Measurements from ENCODE around the gene ATOH1.

The ATOH1 gene

DNA sequence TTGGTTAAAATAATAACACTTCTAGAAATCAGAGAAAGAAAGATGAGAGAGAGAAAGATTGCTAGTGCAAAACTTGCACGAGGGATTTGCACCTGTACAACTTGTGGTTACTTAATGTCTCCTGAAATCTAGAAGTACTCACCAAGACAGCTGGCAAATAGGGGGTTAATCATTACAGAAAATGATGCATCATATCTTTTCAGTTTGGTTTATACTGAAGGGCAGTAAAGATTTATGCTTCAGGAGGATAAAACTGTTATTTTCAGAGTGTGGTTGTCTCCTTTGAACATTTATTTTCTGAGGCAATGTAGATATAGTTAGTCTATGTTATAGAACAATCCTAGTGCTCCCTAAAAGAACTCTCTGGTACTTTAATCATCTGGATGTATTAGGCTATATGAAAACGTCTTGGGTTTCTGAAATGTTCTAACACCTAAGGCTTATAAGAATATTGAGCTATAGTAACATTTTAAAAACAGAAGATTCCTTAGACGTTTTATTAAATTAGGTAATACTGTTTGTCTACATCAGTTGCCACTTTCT, 13.3 kb downstream of the ATOH1 start:
- H3K27ac ChIP-seq (ENCODE audit: low read length), result no peak overlapping the region
- no peaks in the 10 kb centered on the region for H3K36me3 ChIP-seq (ENCODE audit: control insufficient read depth in 1 of 2, insufficient read depth in 2 of 2, low read length in 2 of 2)
- H3K9me3 ChIP-seq (ENCODE audit: control insufficient read depth in 1 of 2, low read length in 2 of 2), result no peaks in the 10 kb centered on the region
- H3K4me1 ChIP-seq (ENCODE audit: control insufficient read depth in 1 of 2, insufficient read depth in 2 of 2, low read length in 2 of 2), result no peaks in the 10 kb centered on the region
- no peak overlapping the region for H3K4me3 ChIP-seq (ENCODE audit: low read depth in 1 of 2, low read length in 2 of 2)
- H3K27me3 ChIP-seq (ENCODE audit: low read depth, low read length), result no peaks in the 10 kb centered on the region

DNA sequence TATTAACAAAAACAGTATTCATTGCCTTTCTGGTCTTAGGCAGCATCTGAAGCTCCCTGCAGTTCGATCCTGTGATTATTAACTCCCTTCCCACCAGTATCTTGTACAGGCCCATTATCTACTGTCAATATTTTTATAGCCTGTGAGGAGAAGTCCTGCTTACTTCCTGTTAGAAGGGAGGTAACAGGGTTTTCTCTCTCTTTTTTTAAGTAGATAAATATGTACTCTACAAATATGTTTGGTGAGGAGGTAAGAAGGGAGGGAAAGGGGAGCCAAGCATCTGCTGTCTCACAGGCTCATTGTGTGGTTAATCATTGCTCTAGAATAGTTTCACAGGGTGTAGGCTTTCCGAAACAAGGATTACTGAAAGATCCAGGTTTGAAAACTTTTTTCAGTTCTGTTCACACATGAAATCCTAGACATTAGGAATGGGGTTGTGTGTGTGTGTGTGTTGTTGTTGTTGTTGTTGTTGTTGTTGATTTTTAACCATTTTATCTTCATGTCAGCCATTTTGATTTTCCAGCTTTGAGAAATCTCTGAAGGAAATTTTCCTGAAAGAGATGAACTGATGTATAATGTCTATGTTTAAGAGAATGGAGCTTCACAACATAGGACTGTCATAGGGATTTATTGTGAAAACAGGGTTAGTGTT, 14.2 kb downstream of the ATOH1 start:
- Histone ChIP-seq H3K27me3 (ENCODE audit: low read depth, low read length) (no peaks in the 10 kb centered on the region), H3K36me3 (ENCODE audit: control insufficient read depth in 1 of 2, insufficient read depth in 2 of 2, low read length in 2 of 2) (no peaks in the 10 kb centered on the region), H3K4me3 (ENCODE audit: low read depth in 1 of 2, low read length in 2 of 2) (no peak overlapping the region), H3K4me1 (ENCODE audit: control insufficient read depth in 1 of 2, insufficient read depth in 2 of 2, low read length in 2 of 2) (no peaks in the 10 kb centered on the region), H3K27ac (ENCODE audit: low read length) (no peak overlapping the region), H3K9me3 (ENCODE audit: control insufficient read depth in 1 of 2, low read length in 2 of 2) (no peaks in the 10 kb centered on the region)

DNA sequence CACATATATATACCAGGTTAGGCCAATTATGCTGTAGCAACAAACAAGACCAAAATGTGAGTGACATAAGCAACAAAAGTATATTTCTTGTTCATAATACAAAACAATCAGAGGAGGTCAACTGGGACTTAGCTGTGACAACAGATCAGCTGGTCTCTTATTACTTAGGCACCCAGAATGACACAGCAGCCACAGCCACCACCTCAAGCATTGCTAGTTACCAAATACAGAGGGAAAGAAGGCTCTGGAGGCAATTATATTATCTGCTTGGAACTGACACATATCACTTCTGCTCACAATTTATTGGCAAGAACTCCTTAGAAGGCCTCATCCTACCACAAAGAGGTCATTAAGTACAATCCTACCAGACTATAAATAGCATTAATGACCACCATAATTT, 15.2 kb downstream of the ATOH1 start:
- no peaks in the 10 kb centered on the region for H3K4me1 ChIP-seq (ENCODE audit: control insufficient read depth in 1 of 2, insufficient read depth in 2 of 2, low read length in 2 of 2)

DNA sequence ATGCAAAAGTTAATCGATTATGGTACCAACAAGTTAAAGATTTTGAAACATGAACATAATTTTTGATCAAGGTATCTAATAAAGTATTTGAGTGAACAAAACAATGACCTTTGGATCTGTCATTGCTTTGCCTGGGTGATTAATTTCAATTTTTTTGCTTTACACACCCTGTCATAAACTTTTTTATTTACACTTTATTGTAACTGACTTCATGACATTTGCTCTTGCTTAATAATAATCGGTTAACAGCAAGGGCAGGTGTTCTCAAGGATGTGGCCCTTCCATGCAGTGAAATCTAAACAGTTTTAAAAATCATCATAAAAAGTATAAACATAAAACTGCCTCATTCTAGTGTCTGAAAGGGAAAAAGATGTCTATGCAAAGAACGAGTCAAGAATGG, 24.1 kb downstream of the ATOH1 start:
- H3K4me1 ChIP-seq (ENCODE audit: control insufficient read depth in 1 of 2, insufficient read depth in 2 of 2, low read length in 2 of 2), result no peaks in the 10 kb centered on the region

More for the DNA sequence above, 15.2 kb downstream of the ATOH1 start:
- Histone ChIP-seq H3K27me3 (ENCODE audit: low read depth, low read length) (no peaks in the 10 kb centered on the region), H3K9me3 (ENCODE audit: control insufficient read depth in 1 of 2, low read length in 2 of 2) (no peaks in the 10 kb centered on the region), H3K36me3 (ENCODE audit: control insufficient read depth in 1 of 2, insufficient read depth in 2 of 2, low read length in 2 of 2) (no peaks in the 10 kb centered on the region), H3K4me3 (ENCODE audit: low read depth in 1 of 2, low read length in 2 of 2) (no peak overlapping the region), H3K27ac (ENCODE audit: low read length) (no peak overlapping the region)

DNA sequence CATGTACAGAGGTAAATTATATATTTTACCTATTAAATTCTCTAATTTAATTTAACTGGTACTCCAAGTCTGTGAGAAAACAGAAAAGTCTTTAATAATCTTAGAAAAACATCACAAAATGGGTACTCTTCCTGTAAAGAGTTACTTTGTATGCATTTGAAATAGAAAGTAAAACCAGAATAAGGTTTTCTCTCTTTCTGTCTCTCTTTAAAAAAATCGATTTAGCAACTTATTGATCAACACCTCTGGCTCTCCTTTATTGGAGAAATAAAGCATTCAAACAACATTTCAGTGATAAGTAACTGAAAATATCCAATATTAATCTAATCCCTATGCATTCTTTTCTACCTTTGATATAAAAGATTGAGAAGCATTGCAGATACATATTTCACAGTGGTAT, 27.4 kb downstream of the ATOH1 start:
- Histone ChIP-seq H3K36me3 (ENCODE audit: control insufficient read depth in 1 of 2, insufficient read depth in 2 of 2, low read length in 2 of 2) (no peaks in the 10 kb centered on the region), H3K4me3 (ENCODE audit: low read depth in 1 of 2, low read length in 2 of 2) (no peak overlapping the region), H3K27ac (ENCODE audit: low read length) (no peak overlapping the region), H3K9me3 (ENCODE audit: control insufficient read depth in 1 of 2, low read length in 2 of 2) (no peaks in the 10 kb centered on the region), H3K27me3 (ENCODE audit: low read depth, low read length) (no peaks in the 10 kb centered on the region), H3K4me1 (ENCODE audit: control insufficient read depth in 1 of 2, insufficient read depth in 2 of 2, low read length in 2 of 2) (no peaks in the 10 kb centered on the region)

More for the DNA sequence above, 24.1 kb downstream of the ATOH1 start:
- H3K27me3 ChIP-seq (ENCODE audit: low read depth, low read length), result no peaks in the 10 kb centered on the region
- H3K27ac ChIP-seq (ENCODE audit: low read length), result no peak overlapping the region
- H3K9me3 ChIP-seq (ENCODE audit: control insufficient read depth in 1 of 2, low read length in 2 of 2), result no peaks in the 10 kb centered on the region
- H3K4me3 ChIP-seq (ENCODE audit: low read depth in 1 of 2, low read length in 2 of 2), result no peak overlapping the region
- H3K36me3 ChIP-seq (ENCODE audit: control insufficient read depth in 1 of 2, insufficient read depth in 2 of 2, low read length in 2 of 2), result no peaks in the 10 kb centered on the region

DNA sequence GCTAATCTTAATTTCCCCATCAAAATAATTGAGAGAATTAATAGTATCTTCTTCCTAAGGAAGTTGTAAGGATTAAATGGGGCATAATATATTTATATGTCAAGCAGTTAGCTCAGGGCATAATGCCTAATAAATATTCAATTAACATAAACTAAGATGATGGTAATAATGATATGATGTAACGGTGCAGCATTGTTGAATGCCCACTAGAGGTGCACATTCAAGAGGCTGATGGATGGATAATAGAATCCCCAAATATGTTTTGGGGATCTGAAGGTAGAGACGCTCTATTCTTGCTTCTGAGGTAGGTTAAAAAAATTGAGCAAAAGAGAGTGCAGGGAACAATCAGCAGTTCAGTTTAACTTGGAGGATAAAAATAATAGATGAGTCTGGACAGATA, 37.1 kb downstream of the ATOH1 start:
- Histone ChIP-seq H3K9me3 (ENCODE audit: control insufficient read depth in 1 of 2, low read length in 2 of 2) (peaks cover 0 to 2% of the 10 kb centered on the region in 2 donors), H3K4me3 (ENCODE audit: low read depth in 1 of 2, low read length in 2 of 2) (no peak overlapping the region), H3K27me3 (ENCODE audit: low read depth, low read length) (no peaks in the 10 kb centered on the region)

DNA sequence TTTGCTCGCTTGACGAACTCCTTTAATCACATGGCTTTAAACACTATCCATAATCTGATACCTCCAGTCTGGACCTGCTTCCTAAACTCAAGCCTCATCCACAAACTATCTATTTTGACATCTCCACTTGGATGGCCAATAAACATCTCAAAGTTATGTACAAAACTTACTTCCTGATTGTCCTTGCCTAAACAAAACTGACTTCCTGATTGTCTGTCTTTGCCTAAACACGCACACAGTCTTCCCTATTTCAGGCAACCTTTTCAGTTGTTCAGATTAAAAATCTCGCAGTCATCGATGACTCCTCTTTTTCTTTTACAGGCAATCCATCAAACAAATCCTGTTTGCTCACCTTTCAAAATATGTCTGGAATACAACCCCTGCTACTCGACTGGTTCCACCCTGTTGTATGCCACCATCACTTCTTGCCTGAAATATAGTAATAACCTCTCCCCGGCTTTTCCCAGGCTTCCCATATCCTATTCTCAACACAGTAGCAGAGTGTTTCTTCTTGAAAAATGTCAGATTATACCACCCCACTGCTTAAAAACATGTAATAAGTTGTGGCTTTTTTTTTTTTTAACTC, 39.0 kb downstream of the ATOH1 start:
- H3K9me3 ChIP-seq (ENCODE audit: control insufficient read depth in 1 of 2, low read length in 2 of 2), result no peaks in the 10 kb centered on the region
- no peaks in the 10 kb centered on the region for H3K4me1 ChIP-seq (ENCODE audit: control insufficient read depth in 1 of 2, insufficient read depth in 2 of 2, low read length in 2 of 2)
- no peak overlapping the region for H3K27ac ChIP-seq (ENCODE audit: low read length)
- H3K4me3 ChIP-seq (ENCODE audit: low read depth in 1 of 2, low read length in 2 of 2), result no peak overlapping the region
- no peaks in the 10 kb centered on the region for H3K27me3 ChIP-seq (ENCODE audit: low read depth, low read length)
- H3K36me3 ChIP-seq (ENCODE audit: control insufficient read depth in 1 of 2, insufficient read depth in 2 of 2, low read length in 2 of 2), result no peaks in the 10 kb centered on the region

More for the DNA sequence above, 37.1 kb downstream of the ATOH1 start:
- Histone ChIP-seq H3K4me1 (ENCODE audit: control insufficient read depth in 1 of 2, insufficient read depth in 2 of 2, low read length in 2 of 2) (no peaks in the 10 kb centered on the region), H3K27ac (ENCODE audit: low read length) (no peak overlapping the region), H3K36me3 (ENCODE audit: control insufficient read depth in 1 of 2, insufficient read depth in 2 of 2, low read length in 2 of 2) (no peaks in the 10 kb centered on the region)

DNA sequence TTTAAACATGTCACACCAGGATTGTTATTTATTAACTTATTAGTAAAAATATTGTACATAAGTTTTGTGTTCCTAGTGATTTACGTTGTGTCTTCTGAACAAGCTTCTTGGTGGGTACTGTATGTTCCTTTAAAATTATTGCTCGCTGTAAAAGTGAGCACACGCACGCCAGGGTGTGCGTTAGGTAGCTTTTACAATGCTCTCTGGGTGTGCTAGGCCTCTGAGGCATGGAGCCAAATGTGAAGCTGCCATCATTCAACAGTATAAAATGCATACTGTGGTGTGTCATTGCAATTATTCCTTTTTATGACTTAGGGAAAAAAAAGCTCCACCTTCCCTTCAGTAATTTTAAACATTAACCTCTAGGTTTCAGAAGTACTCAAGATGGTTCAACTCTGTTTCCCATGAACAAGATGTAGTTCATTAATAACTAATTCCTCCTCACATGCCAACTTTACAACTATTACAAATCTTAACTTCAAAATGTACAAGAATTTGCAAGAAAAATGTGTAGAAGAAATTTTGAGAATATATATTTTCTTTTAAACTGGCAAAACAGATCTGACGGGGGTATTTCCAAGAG, 42.4 kb downstream of the ATOH1 start:
- Histone ChIP-seq H3K36me3 (ENCODE audit: control insufficient read depth in 1 of 2, insufficient read depth in 2 of 2, low read length in 2 of 2) (no peaks in the 10 kb centered on the region), H3K9me3 (ENCODE audit: control insufficient read depth in 1 of 2, low read length in 2 of 2) (no peaks in the 10 kb centered on the region), H3K4me3 (ENCODE audit: low read depth in 1 of 2, low read length in 2 of 2) (no peak overlapping the region), H3K4me1 (ENCODE audit: control insufficient read depth in 1 of 2, insufficient read depth in 2 of 2, low read length in 2 of 2) (no peaks in the 10 kb centered on the region), H3K27ac (ENCODE audit: low read length) (no peak overlapping the region), H3K27me3 (ENCODE audit: low read depth, low read length) (no peaks in the 10 kb centered on the region)

DNA sequence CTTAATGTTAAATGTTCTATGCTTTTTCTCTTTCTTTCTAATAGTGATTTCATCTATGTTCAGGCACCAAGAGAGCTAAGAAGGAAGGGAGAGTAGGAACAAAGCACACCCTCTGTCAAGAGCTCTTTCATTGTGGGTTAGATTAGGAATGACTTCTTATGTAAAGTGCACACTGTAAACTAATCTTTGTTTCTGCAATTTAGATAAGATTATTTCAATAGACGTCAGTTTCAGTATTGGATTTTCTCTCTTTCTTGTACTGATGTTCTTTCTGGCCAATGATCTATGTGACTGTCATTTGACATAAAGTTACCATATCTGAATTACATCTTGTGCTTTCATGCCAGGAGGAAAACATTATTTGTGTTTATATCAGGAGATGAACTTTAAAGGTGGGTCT, 48.2 kb downstream of the ATOH1 start:
- no peaks in the 10 kb centered on the region for H3K27me3 ChIP-seq (ENCODE audit: low read depth, low read length)
- H3K9me3 ChIP-seq (ENCODE audit: control insufficient read depth in 1 of 2, low read length in 2 of 2), result no peaks in the 10 kb centered on the region
- H3K27ac ChIP-seq (ENCODE audit: low read length), result no peak overlapping the region
- no peak overlapping the region for H3K4me3 ChIP-seq (ENCODE audit: low read depth in 1 of 2, low read length in 2 of 2)
- no peaks in the 10 kb centered on the region for H3K4me1 ChIP-seq (ENCODE audit: control insufficient read depth in 1 of 2, insufficient read depth in 2 of 2, low read length in 2 of 2)
- H3K36me3 ChIP-seq (ENCODE audit: control insufficient read depth in 1 of 2, insufficient read depth in 2 of 2, low read length in 2 of 2), result no peaks in the 10 kb centered on the region

DNA sequence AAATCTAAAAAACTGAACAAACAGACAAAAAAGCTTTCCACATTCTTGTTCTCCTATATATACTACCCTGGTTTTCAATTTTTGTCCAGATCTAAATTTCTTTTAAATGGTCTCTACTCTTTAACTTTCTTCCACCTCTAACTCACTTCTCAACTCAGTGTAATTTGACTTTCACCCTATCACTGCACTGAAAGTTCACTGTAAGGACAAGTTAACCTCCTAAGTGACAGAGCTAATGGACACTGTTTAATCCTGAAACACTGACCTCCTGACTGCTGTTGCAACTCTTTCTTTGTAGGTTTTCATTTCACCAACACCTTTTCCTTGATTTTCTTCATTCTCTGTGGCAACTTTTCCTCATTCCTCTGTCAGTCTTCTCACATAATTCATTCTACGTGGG, 50.0 kb downstream of the ATOH1 start:
- Histone ChIP-seq H3K27ac (ENCODE audit: low read length) (no peak overlapping the region), H3K27me3 (ENCODE audit: low read depth, low read length) (no peaks in the 10 kb centered on the region), H3K4me3 (ENCODE audit: low read depth in 1 of 2, low read length in 2 of 2) (no peak overlapping the region), H3K4me1 (ENCODE audit: control insufficient read depth in 1 of 2, insufficient read depth in 2 of 2, low read length in 2 of 2) (no peaks in the 10 kb centered on the region), H3K36me3 (ENCODE audit: control insufficient read depth in 1 of 2, insufficient read depth in 2 of 2, low read length in 2 of 2) (no peaks in the 10 kb centered on the region), H3K9me3 (ENCODE audit: control insufficient read depth in 1 of 2, low read length in 2 of 2) (no peaks in the 10 kb centered on the region)

DNA sequence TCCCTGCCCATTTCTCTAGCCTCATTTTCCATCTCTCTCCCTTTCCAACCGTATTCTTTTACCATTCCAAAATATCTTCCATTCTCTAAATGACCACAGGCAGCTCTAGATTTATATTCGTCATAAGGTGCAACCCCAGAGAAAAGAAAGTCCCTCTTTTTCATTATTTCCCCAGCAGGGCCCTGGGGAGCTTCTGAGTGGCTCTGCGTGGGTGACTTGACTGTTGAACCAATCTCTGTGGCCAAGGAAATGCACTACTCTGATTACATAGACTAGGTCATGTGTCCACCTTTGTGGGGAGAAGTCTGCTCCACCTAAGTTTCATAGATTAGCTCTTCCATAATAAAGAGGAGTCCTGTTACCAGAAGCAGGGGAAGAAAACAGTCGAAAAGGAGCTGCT, 51.4 kb downstream of the ATOH1 start:
- H3K4me1 ChIP-seq (ENCODE audit: control insufficient read depth in 1 of 2, insufficient read depth in 2 of 2, low read length in 2 of 2), result no peaks in the 10 kb centered on the region
- H3K36me3 ChIP-seq (ENCODE audit: control insufficient read depth in 1 of 2, insufficient read depth in 2 of 2, low read length in 2 of 2), result no peaks in the 10 kb centered on the region
- H3K4me3 ChIP-seq (ENCODE audit: low read depth in 1 of 2, low read length in 2 of 2), result no peak overlapping the region
- H3K27me3 ChIP-seq (ENCODE audit: low read depth, low read length), result no peaks in the 10 kb centered on the region
- no peaks in the 10 kb centered on the region for H3K9me3 ChIP-seq (ENCODE audit: control insufficient read depth in 1 of 2, low read length in 2 of 2)
- no peak overlapping the region for H3K27ac ChIP-seq (ENCODE audit: low read length)
